HL-60 (cell line): ENCODE measurements around the gene POLR2C.
A peak's percentile ranks its signal among the peaks of the same experiment; 100 is the strongest.

Experiments
- DNase-seq, 2 experiments: peaks; one replicate each; pipeline ENCODE4 v3.0.0-alpha.2; 2010 to 2020; ENCODE audit warnings: low read depth in 1 of 2, low spot score in 1 of 2
- H3K27ac ChIP-seq: fragments of 250-450 bp; sonication (Bioruptor Pico); replicated peaks from 2 replicates; pipeline ENCODE4 v1.5.1; 2020; ENCODE audit warnings: mild to moderate bottlenecking, moderate library complexity
- H3K27me3 ChIP-seq: fragments of 250-450 bp; sonication (Bioruptor Pico); 2 replicates; pipeline ENCODE4 v1.5.1; 2021; ENCODE audit warnings: mild to moderate bottlenecking, moderate library complexity; ENCODE audit not compliant: insufficient read depth, poor library complexity, severe bottlenecking
- H3K4me3 ChIP-seq: replicated peaks from 2 replicates; pipeline ENCODE4 v1.5.1; 2011; ENCODE audit warnings: mild to moderate bottlenecking, control low read depth, low read length; ENCODE audit not compliant: insufficient read depth
- GABPA ChIP-seq: IDR thresholded peaks from 2 replicates; pipeline ENCODE4 v1.6.1; 2012; ENCODE audit warnings: low read depth
- POLR2AphosphoS5 ChIP-seq: IDR thresholded peaks from 2 replicates; pipeline ENCODE4 v1.6.1; 2012; ENCODE audit warnings: low read depth
- SPI1 ChIP-seq: IDR thresholded peaks from 2 replicates; pipeline ENCODE4 v1.6.1; 2012; ENCODE audit warnings: low read depth, mild to moderate bottlenecking, borderline replicate concordance
- TF ChIP-seq, protein P1 (sequence below): IDR thresholded peaks from one replicate; pipeline ENCODE4 v1.5.1; 2011; ENCODE audit warnings: low read length, control low read depth, inconsistent platforms; ENCODE audit not compliant: insufficient read depth
- TF ChIP-seq, protein P2 (sequence below): IDR thresholded peaks from 2 replicates; pipeline ENCODE4 v1.6.1; 2012; ENCODE audit warnings: low read depth; ENCODE audit not compliant: insufficient replicate concordance

Gene POLR2C

DNA sequence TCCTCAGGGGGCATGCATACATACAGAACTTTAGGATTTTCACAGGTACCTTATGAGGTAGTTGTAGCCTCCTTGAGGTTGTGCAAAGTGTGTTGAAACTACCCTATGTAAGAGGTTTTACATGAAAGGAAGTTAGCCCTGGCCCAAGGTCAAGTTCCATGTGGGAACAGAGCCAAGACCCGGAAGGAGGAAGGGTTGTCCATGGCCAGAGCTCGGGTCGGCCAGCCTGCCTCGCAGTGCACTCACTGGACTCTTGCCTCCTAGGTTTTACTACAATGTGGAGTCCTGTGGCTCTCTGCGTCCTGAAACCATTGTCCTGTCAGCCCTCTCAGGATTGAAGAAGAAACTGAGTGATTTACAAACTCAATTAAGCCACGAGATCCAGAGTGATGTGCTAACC lies 8.2 kb downstream of the POLR2C start:
- Histone ChIP-seq H3K4me3 (no peak overlapping the region), H3K27me3 (no peaks in the 10 kb centered on the region), H3K27ac (no peak overlapping the region)
- TF ChIP-seq, protein P1, sequence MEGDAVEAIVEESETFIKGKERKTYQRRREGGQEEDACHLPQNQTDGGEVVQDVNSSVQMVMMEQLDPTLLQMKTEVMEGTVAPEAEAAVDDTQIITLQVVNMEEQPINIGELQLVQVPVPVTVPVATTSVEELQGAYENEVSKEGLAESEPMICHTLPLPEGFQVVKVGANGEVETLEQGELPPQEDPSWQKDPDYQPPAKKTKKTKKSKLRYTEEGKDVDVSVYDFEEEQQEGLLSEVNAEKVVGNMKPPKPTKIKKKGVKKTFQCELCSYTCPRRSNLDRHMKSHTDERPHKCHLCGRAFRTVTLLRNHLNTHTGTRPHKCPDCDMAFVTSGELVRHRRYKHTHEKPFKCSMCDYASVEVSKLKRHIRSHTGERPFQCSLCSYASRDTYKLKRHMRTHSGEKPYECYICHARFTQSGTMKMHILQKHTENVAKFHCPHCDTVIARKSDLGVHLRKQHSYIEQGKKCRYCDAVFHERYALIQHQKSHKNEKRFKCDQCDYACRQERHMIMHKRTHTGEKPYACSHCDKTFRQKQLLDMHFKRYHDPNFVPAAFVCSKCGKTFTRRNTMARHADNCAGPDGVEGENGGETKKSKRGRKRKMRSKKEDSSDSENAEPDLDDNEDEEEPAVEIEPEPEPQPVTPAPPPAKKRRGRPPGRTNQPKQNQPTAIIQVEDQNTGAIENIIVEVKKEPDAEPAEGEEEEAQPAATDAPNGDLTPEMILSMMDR = no peak
- no peak for TF ChIP-seq GABPA
- peak in 1 of 2 experiments; percentile 50 for DNase-seq

DNA sequence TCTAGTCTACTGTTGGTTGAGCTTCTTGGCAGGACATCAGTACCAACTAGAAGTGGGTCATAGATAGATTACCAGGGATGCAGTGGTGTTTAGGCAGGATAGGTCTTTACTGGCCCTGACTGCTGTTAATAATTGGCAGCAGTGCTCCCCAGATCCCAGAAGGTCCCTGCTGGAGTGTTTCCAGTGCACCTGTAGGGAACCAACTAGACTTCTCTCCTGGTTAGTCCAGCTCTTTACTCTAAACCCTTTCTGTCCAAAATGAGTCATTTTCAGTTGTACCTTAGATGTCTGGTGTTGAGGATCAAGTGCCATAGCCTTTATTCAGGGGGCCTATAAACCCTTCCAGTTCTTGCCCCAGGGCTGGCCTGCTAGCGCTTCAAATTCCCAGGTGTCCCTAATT lies 8.7 kb downstream of the POLR2C start:
- Histone ChIP-seq H3K4me3 (no peak overlapping the region), H3K27ac (no peak overlapping the region), H3K27me3 (no peaks in the 10 kb centered on the region)
- no peak for DNase-seq
- TF ChIP-seq, protein P2, sequence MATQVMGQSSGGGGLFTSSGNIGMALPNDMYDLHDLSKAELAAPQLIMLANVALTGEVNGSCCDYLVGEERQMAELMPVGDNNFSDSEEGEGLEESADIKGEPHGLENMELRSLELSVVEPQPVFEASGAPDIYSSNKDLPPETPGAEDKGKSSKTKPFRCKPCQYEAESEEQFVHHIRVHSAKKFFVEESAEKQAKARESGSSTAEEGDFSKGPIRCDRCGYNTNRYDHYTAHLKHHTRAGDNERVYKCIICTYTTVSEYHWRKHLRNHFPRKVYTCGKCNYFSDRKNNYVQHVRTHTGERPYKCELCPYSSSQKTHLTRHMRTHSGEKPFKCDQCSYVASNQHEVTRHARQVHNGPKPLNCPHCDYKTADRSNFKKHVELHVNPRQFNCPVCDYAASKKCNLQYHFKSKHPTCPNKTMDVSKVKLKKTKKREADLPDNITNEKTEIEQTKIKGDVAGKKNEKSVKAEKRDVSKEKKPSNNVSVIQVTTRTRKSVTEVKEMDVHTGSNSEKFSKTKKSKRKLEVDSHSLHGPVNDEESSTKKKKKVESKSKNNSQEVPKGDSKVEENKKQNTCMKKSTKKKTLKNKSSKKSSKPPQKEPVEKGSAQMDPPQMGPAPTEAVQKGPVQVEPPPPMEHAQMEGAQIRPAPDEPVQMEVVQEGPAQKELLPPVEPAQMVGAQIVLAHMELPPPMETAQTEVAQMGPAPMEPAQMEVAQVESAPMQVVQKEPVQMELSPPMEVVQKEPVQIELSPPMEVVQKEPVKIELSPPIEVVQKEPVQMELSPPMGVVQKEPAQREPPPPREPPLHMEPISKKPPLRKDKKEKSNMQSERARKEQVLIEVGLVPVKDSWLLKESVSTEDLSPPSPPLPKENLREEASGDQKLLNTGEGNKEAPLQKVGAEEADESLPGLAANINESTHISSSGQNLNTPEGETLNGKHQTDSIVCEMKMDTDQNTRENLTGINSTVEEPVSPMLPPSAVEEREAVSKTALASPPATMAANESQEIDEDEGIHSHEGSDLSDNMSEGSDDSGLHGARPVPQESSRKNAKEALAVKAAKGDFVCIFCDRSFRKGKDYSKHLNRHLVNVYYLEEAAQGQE = no peak
- TF ChIP-seq POLR2AphosphoS5 (no peak; the same call in 1 of the 2 replicates), SPI1 (no peak), GABPA (no peak)
- TF ChIP-seq, protein P1 = no peak

DNA sequence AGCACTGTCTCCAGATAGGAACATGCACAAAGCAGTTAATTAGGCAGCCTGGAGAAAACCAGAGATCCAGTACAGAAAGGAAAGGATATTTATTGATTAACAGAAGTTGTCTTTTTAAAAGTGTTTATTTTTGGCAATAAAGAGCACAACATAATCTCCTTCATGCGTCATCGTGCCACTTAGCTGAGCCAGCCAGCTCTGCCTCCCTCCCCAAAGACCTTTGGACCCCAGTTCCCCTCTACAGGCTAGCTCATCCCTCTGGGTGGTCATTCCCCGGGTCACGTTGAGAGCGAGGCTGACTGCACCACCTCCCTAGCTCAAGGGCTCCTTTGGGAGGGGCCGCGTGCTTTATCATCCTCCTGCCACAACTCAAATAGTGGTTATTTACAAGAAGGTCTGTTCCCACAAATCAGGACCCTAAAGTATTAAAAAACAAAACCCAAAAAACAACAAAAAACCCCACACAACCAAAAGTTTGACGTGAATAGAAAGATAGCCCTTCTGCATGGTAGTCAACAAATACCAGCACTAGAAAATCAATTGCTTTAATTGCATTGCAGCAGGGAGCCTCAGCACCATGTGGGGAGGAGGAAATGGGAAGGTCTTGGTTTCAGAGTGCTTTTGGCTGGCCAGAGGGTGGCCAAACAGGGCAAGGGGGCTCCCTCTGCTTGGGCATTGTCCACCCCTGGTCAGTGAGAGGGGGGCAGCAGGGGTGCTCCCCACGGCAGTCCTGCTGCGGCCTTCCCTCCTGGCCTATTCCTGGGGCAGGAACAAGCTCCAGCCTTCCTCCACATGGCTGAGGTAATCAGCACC lies 9.6 kb downstream of the POLR2C start:
- Histone ChIP-seq H3K4me3 (no peak overlapping the region), H3K27ac (no peak overlapping the region), H3K27me3 (no peaks in the 10 kb centered on the region)
- no peak for TF ChIP-seq GABPA
- DNase-seq = no peak

DNA sequence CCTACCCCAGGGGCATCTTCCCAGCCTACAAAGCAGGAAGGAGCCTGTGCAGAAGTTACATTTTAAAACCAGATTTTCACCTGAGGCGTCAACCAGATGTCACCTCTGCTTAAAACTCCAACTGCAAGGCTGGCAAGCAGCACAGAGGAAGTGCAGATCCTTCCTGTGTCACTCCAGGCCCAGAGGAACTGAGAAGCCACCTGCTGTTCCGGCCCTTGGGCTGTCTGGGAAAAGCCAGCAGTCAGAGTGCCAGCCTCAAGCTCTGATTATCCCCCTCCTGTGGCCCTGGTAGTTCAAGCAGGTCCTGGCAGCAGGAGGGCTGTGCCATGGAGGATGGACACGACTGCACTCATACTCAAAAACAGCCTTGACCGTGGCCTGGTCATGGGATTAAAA lies 10.2 kb downstream of the POLR2C start:
- DNase-seq = no peak
- Histone ChIP-seq H3K4me3 (no peak overlapping the region), H3K27ac (no peak overlapping the region), H3K27me3 (no peaks in the 10 kb centered on the region)
- TF ChIP-seq GABPA (no peak), POLR2AphosphoS5 (no peak), SPI1 (peak; percentile 56; the same call in 1 of the 2 replicates)
- TF ChIP-seq, protein P2 = no peak
- TF ChIP-seq, protein P1 = no peak
